BLaER1 treated with 17β-estradiol and CSF1 and Interleukin-3, amounts not matched to agents 10 nM and 100 nM (cell line): Measurements from ENCODE around the gene PMEPA1.
A peak's percentile ranks its signal among the peaks of the same experiment; 100 is the strongest.

Experiments used
- H3K27ac ChIP-seq, 11 experiments: shearing (Covaris generic); formaldehyde crosslinking; 2 replicates each; pipeline ENCODE4 v1.8.1; 2022
- H3K27me3 ChIP-seq, 11 experiments: shearing (Covaris generic); formaldehyde crosslinking; 2 replicates each; pipeline ENCODE4 v1.8.1; 2022
- H3K36me3 ChIP-seq, 11 experiments: shearing (Covaris generic); formaldehyde crosslinking; 2 replicates each; pipeline ENCODE4 v1.8.1; 2022
- H3K4me1 ChIP-seq, 10 experiments: shearing (Covaris generic); formaldehyde crosslinking; 2 replicates each; pipeline ENCODE4 v1.8.1; 2022
- H3K4me2 ChIP-seq, 11 experiments: shearing (Covaris generic); formaldehyde crosslinking; 2 replicates each; pipeline ENCODE4 v1.8.1; 2022
- H3K4me3 ChIP-seq, 10 experiments: shearing (Covaris generic); formaldehyde crosslinking; 2 replicates each; pipeline ENCODE4 v1.8.1; 2022
- H3K9ac ChIP-seq, 11 experiments: shearing (Covaris generic); formaldehyde crosslinking; 2 replicates each; pipeline ENCODE4 v1.8.1; 2022
- H3K9me3 ChIP-seq, 11 experiments: shearing (Covaris generic); formaldehyde crosslinking; replicated peaks in 1 of 11; 2 replicates each; pipeline ENCODE4 v1.8.1; 2022
- H4K20me1 ChIP-seq, 11 experiments: shearing (Covaris generic); formaldehyde crosslinking; 2 replicates each; pipeline ENCODE4 v1.8.1; 2022
- Cebpa-rat ChIP-seq, 11 experiments: shearing (Covaris generic); IDR thresholded peaks; 2 replicates each; pipeline ENCODE4 v1.8.1; 2022

Gene PMEPA1

GRCh38 chr20:57649617-57650015, 60.2 kb downstream of the PMEPA1 start:
- no peak overlapping the region for H3K4me3 ChIP-seq
- TF ChIP-seq Cebpa-rat (IDR thresholded peaks at IDR 0.05), result no peak
- peaks cover 0 to 16% (median 6%) of the 10 kb centered on the region in 10 experiments; a peak in 11 of 20 replicates for H3K4me1 ChIP-seq
- H3K4me2 ChIP-seq, result no peak overlapping the region
- no peak overlapping the region for H3K9ac ChIP-seq
- no peak overlapping the region for H3K27ac ChIP-seq
- no peaks in the 10 kb centered on the region for H3K27me3 ChIP-seq
- H4K20me1 ChIP-seq, result peaks cover 0 to 25% (median 2%) of the 10 kb centered on the region in 11 experiments; a peak in 9 of 22 replicates
- H3K36me3 ChIP-seq, result peaks cover 0 to 48% (median 21%) of the 10 kb centered on the region in 11 experiments; a peak in 14 of 22 replicates
- H3K9me3 ChIP-seq, result peaks cover 14 to 24% (median 19%) of the 10 kb centered on the region in 11 experiments

GRCh38 chr20:57648878-57649616, 60.8 kb downstream of the PMEPA1 start:
- H4K20me1 ChIP-seq, result peaks cover 0 to 20% (median 0%) of the 10 kb centered on the region in 11 experiments; a peak in 6 of 22 replicates
- peaks cover 18 to 29% (median 24%) of the 10 kb centered on the region in 11 experiments for H3K9me3 ChIP-seq
- H3K36me3 ChIP-seq, result peaks cover 0 to 48% (median 21%) of the 10 kb centered on the region in 11 experiments; a peak in 14 of 22 replicates
- no peaks in the 10 kb centered on the region for H3K27me3 ChIP-seq
- H3K27ac ChIP-seq, result no peak overlapping the region
- peaks cover 0 to 13% (median 6%) of the 10 kb centered on the region in 10 experiments; a peak in 9 of 20 replicates for H3K4me1 ChIP-seq
- no peak for TF ChIP-seq Cebpa-rat (IDR thresholded peaks at IDR 0.05)
- H3K4me3 ChIP-seq, result no peak overlapping the region
- no peak overlapping the region for H3K9ac ChIP-seq
- no peak overlapping the region for H3K4me2 ChIP-seq

GRCh38 chr20:57647933-57648785, 61.7 kb downstream of the PMEPA1 start:
- no peaks in the 10 kb centered on the region for H3K27me3 ChIP-seq
- H3K4me2 ChIP-seq, result no peak overlapping the region
- TF ChIP-seq Cebpa-rat (IDR thresholded peaks at IDR 0.05), result no peak
- H3K9ac ChIP-seq, result no peak overlapping the region
- H3K27ac ChIP-seq, result no peak overlapping the region
- peaks cover 0 to 11% (median 0%) of the 10 kb centered on the region in 11 experiments; a peak in 2 of 22 replicates for H4K20me1 ChIP-seq
- H3K4me1 ChIP-seq, result peaks cover 0 to 13% (median 6%) of the 10 kb centered on the region in 10 experiments; a peak in 9 of 20 replicates
- H3K4me3 ChIP-seq, result no peak overlapping the region
- peaks cover 0 to 43% (median 21%) of the 10 kb centered on the region in 11 experiments; a peak in 14 of 22 replicates for H3K36me3 ChIP-seq
- H3K9me3 ChIP-seq, result peaks cover 27 to 38% (median 33%) of the 10 kb centered on the region in 11 experiments

GRCh38 chr20:57647006-57647932, 62.5 kb downstream of the PMEPA1 start:
- TF ChIP-seq Cebpa-rat (IDR thresholded peaks at IDR 0.05), result no peak
- Histone ChIP-seq H3K4me3 (no peak overlapping the region), H3K36me3 (peaks cover 0 to 35% (median 16%) of the 10 kb centered on the region in 11 experiments; a peak in 14 of 22 replicates), H4K20me1 (peaks cover 0 to 5% (median 0%) of the 10 kb centered on the region in 11 experiments; a peak in 1 of 22 replicates), H3K9me3 (peaks cover 29 to 42% (median 35%) of the 10 kb centered on the region in 11 experiments), H3K4me1 (peaks cover 0 to 13% (median 6%) of the 10 kb centered on the region in 10 experiments; a peak in 9 of 20 replicates), H3K4me2 (no peak overlapping the region), H3K9ac (no peak overlapping the region), H3K27me3 (no peaks in the 10 kb centered on the region), H3K27ac (no peak overlapping the region)

GRCh38 chr20:57638895-57639236, 70.9 kb downstream of the PMEPA1 start:
- Histone ChIP-seq H3K4me3 (no peak overlapping the region), H3K36me3 (no peaks in the 10 kb centered on the region), H3K27me3 (no peaks in the 10 kb centered on the region), H3K4me2 (no peak overlapping the region), H3K27ac (no peak overlapping the region), H3K4me1 (peaks cover 0 to 10% (median 6%) of the 10 kb centered on the region in 10 experiments; a peak in 13 of 20 replicates), H3K9me3 (peaks cover 8 to 28% (median 16%) of the 10 kb centered on the region in 11 experiments), H3K9ac (no peak overlapping the region), H4K20me1 (no peaks in the 10 kb centered on the region)
- TF ChIP-seq Cebpa-rat (IDR thresholded peaks at IDR 0.05), result no peak

- TF ChIP-seq Cebpa-rat (IDR thresholded peaks at IDR 0.05), result no peak
- H3K36me3 ChIP-seq, result no peaks in the 10 kb centered on the region
Measured at GRCh38 chr20:57638173-57638894, 71.5 kb downstream of the PMEPA1 start.

GRCh38 chr20:57633945-57634491, 75.8 kb downstream of the PMEPA1 start:
- H3K27me3 ChIP-seq, result no peaks in the 10 kb centered on the region

More at GRCh38 chr20:57638173-57638894, 71.5 kb downstream of the PMEPA1 start:
- H3K27ac ChIP-seq, result no peak overlapping the region
- H3K4me3 ChIP-seq, result no peak overlapping the region
- peaks cover 3 to 23% (median 10%) of the 10 kb centered on the region in 11 experiments for H3K9me3 ChIP-seq
- H3K27me3 ChIP-seq, result no peaks in the 10 kb centered on the region
- no peaks in the 10 kb centered on the region for H4K20me1 ChIP-seq
- no peak overlapping the region for H3K9ac ChIP-seq
- H3K4me1 ChIP-seq, result peaks cover 0 to 16% (median 9%) of the 10 kb centered on the region in 10 experiments; a peak in 13 of 20 replicates
- H3K4me2 ChIP-seq, result no peak overlapping the region

More at GRCh38 chr20:57633945-57634491, 75.8 kb downstream of the PMEPA1 start:
- Histone ChIP-seq H3K36me3 (no peaks in the 10 kb centered on the region), H3K4me2 (peak overlapping the region in 7 of 11 experiments; percentile 16 to 60 (median 49); a peak in 11 of 22 replicates), H3K9ac (no peak overlapping the region), H3K9me3 (peaks cover 11 to 28% (median 17%) of the 10 kb centered on the region in 11 experiments; a peak in 21 of 22 replicates), H4K20me1 (no peaks in the 10 kb centered on the region), H3K4me3 (no peak overlapping the region), H3K27ac (no peak overlapping the region), H3K4me1 (peaks cover 3 to 37% (median 19%) of the 10 kb centered on the region in 10 experiments)
- TF ChIP-seq Cebpa-rat (IDR thresholded peaks at IDR 0.05), result no peak
